Upper lobe of right lung (tissue), 1 donor: ENCODE measurements around the gene ZNF528. TPM values are rescaled to one million over a fixed set of nuclear protein-coding genes. Genes with fewer than 3 reads are reported as not detected.

Source experiments
- ATAC-seq: fragments of 200-7000 bp; cut with Tn5 transposase; one replicate; pipeline ENCODE4 v1.9.1; 2020; ENCODE audit warnings: mild to moderate bottlenecking, moderate library complexity
- DNase-seq: peaks from one replicate; pipeline ENCODE4 v3.0.0-alpha.2; 2020
- H3K27ac ChIP-seq: fragments of 200-600 bp; one replicate; pipeline ENCODE4 v1.8.0; 2022
- H3K27me3 ChIP-seq: fragments of 200-600 bp; one replicate; pipeline ENCODE4 v1.8.0; 2022; ENCODE audit warnings: mild to moderate bottlenecking
- H3K36me3 ChIP-seq: fragments of 200-600 bp; one replicate; pipeline ENCODE4 v1.8.0; 2022
- H3K4me1 ChIP-seq: fragments of 200-600 bp; one replicate; pipeline ENCODE4 v1.8.0; 2022
- H3K4me3 ChIP-seq: fragments of 200-600 bp; one replicate; pipeline ENCODE4 v1.8.0; 2022; ENCODE audit warnings: mild to moderate bottlenecking
- H3K9me3 ChIP-seq: fragments of 200-600 bp; one replicate; pipeline ENCODE4 v1.8.0; 2022
- CTCF ChIP-seq: fragments of 200-600 bp; IDR thresholded peaks from one replicate; pipeline ENCODE4 v1.8.0; 2022; ENCODE audit warnings: antibody characterized with exemption
- intact Hi-C: fragments of 100-400 bp; cut with DNase I; formaldehyde crosslinking; loops from one replicate; pipeline ENCODE4 v1.11.0; 2022
- total RNA-seq: library from RNA; stranded (reverse); fragmentation: NEBNext Ultra II Directional; extraction: Animal tissue kit (Norgen Biotek cat#: 25700); gene quantifications from one replicate; pipeline ENCODE4 v1.2.1, GENCODE V29; 2021
- donor health status: DM: no; HTN: yes; CAD: no; lungs with severe emphysema.

The ZNF528 gene
- total RNA-seq, 1 donor from 2014 or later: 21.7 TPM

DNA sequence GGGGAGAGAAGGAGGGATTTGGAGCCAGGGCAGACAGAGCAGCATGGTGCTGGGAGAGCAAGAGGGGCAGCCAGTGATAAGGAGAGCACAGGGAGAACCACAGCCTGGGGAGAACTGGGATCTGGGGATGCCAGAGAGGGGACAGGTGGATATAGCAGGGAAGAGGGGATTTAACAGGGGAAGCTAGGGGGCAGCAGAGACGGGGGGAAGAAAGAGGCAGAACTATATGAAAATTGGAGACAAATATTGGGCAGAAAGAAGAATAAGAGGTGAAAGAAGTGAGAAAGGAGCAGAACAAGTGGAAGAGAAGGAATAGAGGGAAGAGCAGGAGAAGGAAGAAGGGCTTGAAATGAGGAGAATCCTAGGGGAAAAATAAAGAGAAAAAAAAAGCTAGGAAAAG lies 6.5 kb upstream of the ZNF528 start:
- H3K27ac ChIP-seq: no peak overlapping the region
- TF ChIP-seq CTCF: no peak
- ATAC-seq (no peak), DNase-seq (no peak)
- H3K36me3 ChIP-seq: no peaks in the 10 kb centered on the region
- no peak overlapping the region for H3K4me3 ChIP-seq
- H3K4me1 ChIP-seq: no peaks in the 10 kb centered on the region
- intact Hi-C loops: no loop called here
- no peaks in the 10 kb centered on the region for H3K27me3 ChIP-seq
- H3K9me3 ChIP-seq: peaks cover 36% of the 10 kb centered on the region

- Histone ChIP-seq H3K36me3 (peaks cover 19% of the 10 kb centered on the region), H3K27me3 (no peaks in the 10 kb centered on the region), H3K27ac (peak overlapping the region; percentile 78), H3K4me1 (peaks cover 15% of the 10 kb centered on the region), H3K9me3 (peaks cover 5% of the 10 kb centered on the region), H3K4me3 (peak overlapping the region; percentile 63)
- TF ChIP-seq CTCF: no peak
- DNase-seq: no peak
- intact Hi-C loops: no loop called here
- peak; percentile 50 for ATAC-seq
Measured at GRCh38 chr19:52398081-52398441, 412 bp downstream of the ZNF528 start.

DNA sequence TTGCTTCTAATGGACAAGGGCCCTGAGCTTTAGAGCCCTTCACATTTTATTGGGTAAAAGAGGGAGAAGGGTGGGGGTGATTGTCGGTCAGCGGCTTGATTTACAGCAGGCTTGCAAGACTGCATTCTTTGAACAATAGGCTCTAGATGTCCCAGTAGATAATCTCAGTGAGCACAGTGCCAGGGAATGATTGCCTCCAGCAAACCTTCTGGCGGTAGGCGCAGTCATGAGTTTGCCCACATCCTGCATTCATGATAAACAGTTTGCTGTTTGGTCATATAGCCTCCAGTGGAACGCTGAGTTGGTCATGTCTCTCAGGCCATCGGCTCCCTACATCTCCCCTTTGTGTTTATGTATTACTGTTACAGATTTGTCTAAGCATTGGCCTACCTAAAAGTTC lies 12.6 kb downstream of the ZNF528 start:
- ATAC-seq (no peak), DNase-seq (no peak)
- Histone ChIP-seq H3K4me3 (no peak overlapping the region), H3K36me3 (peaks cover 58% of the 10 kb centered on the region), H3K9me3 (peaks cover 61% of the 10 kb centered on the region), H3K27ac (no peak overlapping the region), H3K27me3 (no peaks in the 10 kb centered on the region), H3K4me1 (no peaks in the 10 kb centered on the region)
- no peak for TF ChIP-seq CTCF
- intact Hi-C loops: no loop called here

DNA sequence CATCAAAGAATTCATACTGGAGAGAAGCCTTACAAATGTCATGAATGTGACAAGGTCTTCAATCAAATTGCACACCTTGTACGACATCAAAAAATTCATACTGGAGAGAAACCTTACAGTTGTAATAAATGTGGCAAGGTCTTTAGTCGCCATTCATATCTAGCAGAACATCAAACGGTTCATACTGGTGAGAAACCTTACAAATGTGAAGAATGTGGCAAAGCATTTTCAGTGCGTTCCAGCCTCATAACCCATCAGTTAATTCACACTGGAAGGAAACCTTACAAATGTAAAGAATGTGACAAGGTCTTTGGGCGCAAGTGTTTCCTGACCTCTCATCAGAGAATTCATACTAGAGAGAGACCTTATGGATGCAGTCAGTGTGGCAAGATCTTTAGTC lies 18.1 kb downstream of the ZNF528 start:
- no peaks in the 10 kb centered on the region for H3K27me3 ChIP-seq

DNA sequence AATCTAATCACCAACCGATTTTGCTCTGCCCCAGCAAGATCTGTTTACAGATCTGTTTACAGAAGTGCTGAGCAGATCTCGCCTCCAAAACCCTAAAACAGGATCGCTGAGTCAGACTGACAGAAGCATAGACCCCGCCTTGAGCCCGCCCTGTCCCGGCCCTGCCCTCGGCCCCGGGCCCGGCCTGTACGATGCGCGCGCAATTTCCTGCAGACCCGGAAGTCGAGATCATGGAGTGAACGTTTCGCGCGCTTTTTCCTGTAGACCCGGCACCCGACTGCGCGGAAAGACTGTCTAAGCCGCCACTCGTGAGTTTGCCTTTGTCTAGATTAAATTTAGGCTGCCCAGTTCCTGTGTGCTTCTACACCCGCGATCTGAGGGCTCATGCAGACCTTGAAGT lies 31.3 kb downstream of the ZNF528 start, which contains the start of gene ZNF534:
TSS of gene ZNF534 (plus strand) at position 212 of the 400 bp plus-strand sequence. CDS start 2,327 bp downstream, outside the sequence.
- no peak for TF ChIP-seq CTCF
- no peaks in the 10 kb centered on the region for H3K27me3 ChIP-seq
- no peak within 1 kb of the TSS for H3K4me3 ChIP-seq
- no peaks in the 10 kb centered on the region for H3K36me3 ChIP-seq
- H3K9me3 ChIP-seq: peaks cover 14% of the 10 kb centered on the region
- ATAC-seq: no peak
- no peaks in the 10 kb centered on the region for H3K4me1 ChIP-seq
- no peak within 1 kb of the TSS for H3K27ac ChIP-seq
- DNase-seq: no peak
- intact Hi-C loops: no loop called here

More for the DNA sequence above, 18.1 kb downstream of the ZNF528 start:
- Histone ChIP-seq H3K36me3 (peaks cover 7% of the 10 kb centered on the region), H3K4me3 (no peak overlapping the region), H3K9me3 (peaks cover 95% of the 10 kb centered on the region), H3K27ac (no peak overlapping the region), H3K4me1 (no peaks in the 10 kb centered on the region)
- ATAC-seq: no peak
- no peak for DNase-seq
- intact Hi-C loops: no loop called here
- no peak for TF ChIP-seq CTCF

DNA sequence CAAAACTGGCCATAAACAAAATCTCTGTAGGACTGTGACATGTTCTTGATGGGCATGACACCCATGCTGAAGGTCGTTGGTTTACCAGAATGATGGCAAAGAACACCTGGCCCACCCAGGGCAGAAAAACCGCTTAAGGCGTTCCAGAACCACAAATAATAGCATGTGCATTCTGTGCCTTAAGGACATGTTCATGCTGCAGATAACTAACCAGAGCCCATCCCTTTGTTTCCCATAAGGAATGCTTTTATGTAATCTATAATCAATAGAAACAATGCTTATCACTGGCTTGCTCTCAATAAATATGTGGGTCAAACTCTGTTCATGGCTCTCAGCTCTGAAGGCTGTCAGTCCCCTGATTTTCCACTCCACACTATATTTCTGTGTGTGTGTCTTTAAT lies 44.5 kb downstream of the ZNF528 start:
- no peak for ATAC-seq

More for the DNA sequence above, 44.5 kb downstream of the ZNF528 start:
- no peak overlapping the region for H3K4me3 ChIP-seq
- no peak for DNase-seq
- no peaks in the 10 kb centered on the region for H3K4me1 ChIP-seq
- TF ChIP-seq CTCF: no peak
- no peak overlapping the region for H3K27ac ChIP-seq
- no peaks in the 10 kb centered on the region for H3K36me3 ChIP-seq
- no peaks in the 10 kb centered on the region for H3K27me3 ChIP-seq
- peaks cover 28% of the 10 kb centered on the region for H3K9me3 ChIP-seq
- intact Hi-C loops: no loop called here
